HEK293 (cell line): Measurements from ENCODE around the gene SETD1B.

Experiments
- CTCF ChIA-PET: fragments of 350-600 bp; formaldehyde crosslinking; extraction: SDS; loops from one replicate; lab custom pipeline; 2021; ENCODE audit warnings: antibody characterized with exemption; lab: Yijun Ruan, JAX
- POLR2A ChIA-PET: fragments of 300-600 bp; formaldehyde crosslinking; extraction: SDS; loops from one replicate; lab custom pipeline; 2020; ENCODE audit warnings: antibody characterized with exemption, inconsistent platforms; lab: Yijun Ruan, JAX
- H3K27ac ChIP-seq: fragments of 200-500 bp; sonication (Bioruptor generic); 2 replicates; pipeline ENCODE4 v1.5.1; 2014; ENCODE audit warnings: low read depth, low read length, control low read depth, inconsistent platforms; ENCODE audit errors: extremely low read depth
- H3K36me3 ChIP-seq, 2 experiments: fragments of 200-500 bp in 1 of 2; sonication (Bioruptor generic) in 1 of 2; 1 replicate in 1 of 2; 2 replicates in 1 of 2; pipeline ENCODE4 v1.5.1; 2014 to 2017; ENCODE audit warnings: inconsistent platforms in 2 of 2, low read length in 2 of 2; ENCODE audit not compliant: control insufficient read depth in 2 of 2, insufficient read depth in 1 of 2
- H3K4me1 ChIP-seq: fragments of 200-500 bp; sonication (Bioruptor generic); 2 replicates; pipeline ENCODE4 v1.5.1; 2014; ENCODE audit warnings: mild to moderate bottlenecking, low read length, inconsistent platforms; ENCODE audit not compliant: control insufficient read depth, insufficient read depth
- H3K4me3 ChIP-seq: 2 replicates; pipeline ENCODE4 v1.5.1; 2011; ENCODE audit warnings: low read depth, mild to moderate bottlenecking, control low read depth, low read length, moderate library complexity
- H3K9me3 ChIP-seq: fragments of 200-500 bp; sonication (Bioruptor generic); 2 replicates; pipeline ENCODE4 v1.5.1; 2014; ENCODE audit warnings: low read depth, low read length, inconsistent platforms; ENCODE audit not compliant: control insufficient read depth, insufficient read depth
- AEBP2 ChIP-seq: fragments of 450-650 bp; formaldehyde crosslinking; IDR thresholded peaks from 2 replicates; pipeline ENCODE4 v1.5.1; 2016; ENCODE audit warnings: missing biosample characterization, missing genetic modification characterization, borderline replicate concordance
- GLI4 ChIP-seq: fragments of 450-650 bp; formaldehyde crosslinking; IDR thresholded peaks from 2 replicates; pipeline ENCODE4 v1.5.1; 2016; ENCODE audit warnings: missing biosample characterization, missing genetic modification characterization
- PRDM2 ChIP-seq: fragments of 450-650 bp; formaldehyde crosslinking; IDR thresholded peaks from 2 replicates; pipeline ENCODE4 v1.5.1; 2016; ENCODE audit warnings: missing biosample characterization, missing genetic modification characterization, borderline replicate concordance
- TRIM28 ChIP-seq: IDR thresholded peaks from 2 replicates; pipeline ENCODE4 v1.6.1; 2011; ENCODE audit warnings: low read length, control low read depth, borderline replicate concordance
- YY1 ChIP-seq: fragments of 450-650 bp; formaldehyde crosslinking; IDR thresholded peaks from 2 replicates; pipeline ENCODE4 v1.5.1; 2018; ENCODE audit warnings: missing biosample characterization, missing genetic modification characterization
- ZBTB17 ChIP-seq: fragments of 450-650 bp; formaldehyde crosslinking; IDR thresholded peaks from 2 replicates; pipeline ENCODE4 v1.5.1; 2016; ENCODE audit warnings: missing biosample characterization, missing genetic modification characterization
- ZBTB8A ChIP-seq: fragments of 450-650 bp; formaldehyde crosslinking; IDR thresholded peaks from 2 replicates; pipeline ENCODE4 v1.5.1; 2016; ENCODE audit warnings: missing biosample characterization, missing genetic modification characterization
- ZEB2 ChIP-seq: fragments of 450-650 bp; formaldehyde crosslinking; IDR thresholded peaks from 2 replicates; pipeline ENCODE4 v1.5.1; 2016; ENCODE audit warnings: missing biosample characterization, missing genetic modification characterization
- ZNF121 ChIP-seq: fragments of 450-650 bp; formaldehyde crosslinking; IDR thresholded peaks from 2 replicates; pipeline ENCODE4 v1.5.1; 2016; ENCODE audit warnings: missing biosample characterization, missing genetic modification characterization
- ZNF148 ChIP-seq: fragments of 450-650 bp; formaldehyde crosslinking; IDR thresholded peaks from 2 replicates; pipeline ENCODE4 v1.5.0; 2017; ENCODE audit warnings: missing biosample characterization, missing genetic modification characterization, borderline replicate concordance
- ZNF280C ChIP-seq: fragments of 450-650 bp; formaldehyde crosslinking; IDR thresholded peaks from 2 replicates; pipeline ENCODE4 v1.5.1; 2016; ENCODE audit warnings: missing biosample characterization, missing genetic modification characterization
- ZNF473 ChIP-seq: fragments of 450-650 bp; formaldehyde crosslinking; IDR thresholded peaks from 2 replicates; pipeline ENCODE4 v1.5.1; 2017; ENCODE audit warnings: missing biosample characterization, missing genetic modification characterization
- ZNF621 ChIP-seq: fragments of 450-650 bp; formaldehyde crosslinking; IDR thresholded peaks from 2 replicates; pipeline ENCODE4 v1.5.1; 2017; ENCODE audit warnings: missing biosample characterization, missing genetic modification characterization
- ZNF623 ChIP-seq: fragments of 450-650 bp; formaldehyde crosslinking; IDR thresholded peaks from 2 replicates; pipeline ENCODE4 v1.5.1; 2016; ENCODE audit warnings: missing biosample characterization, missing genetic modification characterization
- ZNF677 ChIP-seq: fragments of 450-650 bp; IDR thresholded peaks from 2 replicates; pipeline ENCODE4 v1.5.0; 2018; ENCODE audit warnings: missing biosample characterization, mild to moderate bottlenecking, missing genetic modification characterization, moderate library complexity
- ZNF701 ChIP-seq: fragments of 450-650 bp; formaldehyde crosslinking; IDR thresholded peaks from 2 replicates; pipeline ENCODE4 v1.5.1; 2016; ENCODE audit warnings: missing biosample characterization, missing genetic modification characterization
- ZNF747 ChIP-seq: fragments of 450-650 bp; formaldehyde crosslinking; IDR thresholded peaks from 2 replicates; pipeline ENCODE4 v1.5.1; 2016; ENCODE audit warnings: missing biosample characterization, missing genetic modification characterization
- ZSCAN4 ChIP-seq: fragments of 450-650 bp; formaldehyde crosslinking; IDR thresholded peaks from 2 replicates; pipeline ENCODE4 v1.5.1; 2017; ENCODE audit warnings: missing biosample characterization, missing genetic modification characterization

The SETD1B gene

GRCh38 chr12:121769297-121769830, 34.4 kb upstream of the SETD1B start:
- CTCF ChIA-PET: interaction anchor here (0.6 to 1.7 kb wide), 6 partner anchors 21 to 326 kb away, joined by 3 to 5 read pairs (median 4); partner anchors contain the start of gene RHOF
- no peak overlapping the region for H3K27ac ChIP-seq
- H3K9me3 ChIP-seq: no peaks in the 10 kb centered on the region
- TF ChIP-seq ZNF677 (tag by site-specific recombination) (no peak), ZBTB17 (tag by site-specific recombination) (no peak), ZNF747 (tag by site-specific recombination) (no peak), ZNF701 (tag by site-specific recombination) (no peak), ZSCAN4 (tag by site-specific recombination) (0 out of 2 replicates have a peak, but pooled peaks have one; percentile 17), ZNF473 (no peak), ZEB2 (tag by site-specific recombination) (no peak), GLI4 (tag by site-specific recombination) (no peak), ZNF623 (tag by site-specific recombination) (no peak), AEBP2 (tag by site-specific recombination) (no peak), PRDM2 (tag by site-specific recombination) (no peak), YY1 (tag by site-specific recombination) (no peak), ZNF621 (tag by site-specific recombination) (no peak), ZBTB8A (tag by site-specific recombination) (no peak), TRIM28 (no peak), ZNF148 (tag by site-specific recombination) (no peak), ZNF280C (tag by site-specific recombination) (no peak), ZNF121 (tag by site-specific recombination) (peak; percentile 96)
- TF ChIP-seq, all 188 proteins: peak for 2
- H3K4me1 ChIP-seq: peaks cover 8% of the 10 kb centered on the region
- no peak overlapping the region for H3K4me3 ChIP-seq
- H3K36me3 ChIP-seq: no peaks in the 10 kb centered on the region
- POLR2A ChIA-PET: interaction anchor here (0.6 kb wide), 1 partner anchor 150 kb away, joined by 3 read pairs; no protein-coding TSS in a partner anchor
